ENCODE data around the gene YTHDF1. TPM values are rescaled to one million over a fixed set of nuclear protein-coding genes. Genes with fewer than 3 reads are reported as not detected.

The YTHDF1 gene
- total and polyA plus RNA-seq, 2 of the 4 experiments (the other 2 are of a cell fraction), result 10.9 to 22.6 TPM

DNA sequence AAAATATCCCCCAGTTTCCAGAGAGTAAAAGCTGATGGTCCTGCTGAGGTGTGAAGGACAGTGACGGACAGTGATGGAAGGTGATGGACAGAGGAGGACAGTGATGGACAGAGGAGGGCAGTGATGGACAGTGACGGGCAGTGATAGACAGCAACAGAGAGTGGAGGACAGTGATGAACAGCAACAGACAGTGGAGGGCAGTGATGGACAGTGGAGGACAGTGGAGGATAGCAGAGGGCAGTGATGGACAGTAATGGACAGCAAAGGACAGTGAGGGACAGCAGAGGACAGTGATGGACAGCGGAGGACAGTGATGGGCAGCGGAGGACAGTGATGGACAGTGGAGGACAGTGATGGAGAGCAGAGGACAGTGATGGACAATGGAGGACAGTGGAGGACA lies 41.0 kb upstream of the YTHDF1 start:
- Histone ChIP-seq H3K27ac (ENCODE audit: insufficient read depth, low read length) (no peak overlapping the region), H3K9ac (ENCODE audit: low read depth, low read length) (no peak overlapping the region), H3K18ac (ENCODE audit: low read depth, low read length) (no peak overlapping the region), H3K36me3 (ENCODE audit: control insufficient read depth, insufficient read depth, low read length) (no peaks in the 10 kb centered on the region), H2AK5ac (ENCODE audit: low read depth, low read length) (no peak overlapping the region), H4K91ac (ENCODE audit: insufficient read depth, low read depth, low read length) (no peak overlapping the region), H3K9me1 (ENCODE audit: insufficient read depth, low read length) (no peaks in the 10 kb centered on the region), H3K4me2 (ENCODE audit: low read depth, low read length) (no peak overlapping the region), H3K4ac (ENCODE audit: low read depth, low read length) (no peak overlapping the region), H2BK5ac (ENCODE audit: low read depth, low read length, poor library complexity, severe bottlenecking) (no peak overlapping the region), H3K4me3 (ENCODE audit: insufficient read depth, low read depth, low read length) (no peak overlapping the region), H2BK20ac (ENCODE audit: low read depth, low read length) (no peak overlapping the region), H2BK15ac (ENCODE audit: low read depth, low read length) (no peak overlapping the region), H3K79me1 (ENCODE audit: low read depth in 1 of 2, low read length in 2 of 2) (no peaks in the 10 kb centered on the region), H3K9me3 (ENCODE audit: control insufficient read depth, insufficient read depth, low read length) (peaks cover 2% of the 10 kb centered on the region; the same call in 1 of the 2 replicates), H3K56ac (ENCODE audit: extremely low read depth, insufficient read depth, low read length) (no peak overlapping the region), H3K14ac (replicated peaks; ENCODE audit: low read depth, low read length) (no peak overlapping the region), H2AK9ac (replicated peaks; ENCODE audit: low read depth, low read length, poor library complexity) (no peak overlapping the region), H4K8ac (ENCODE audit: low read depth in 2 of 2, low read length in 2 of 2) (no peak overlapping the region), H2AFZ (replicated peaks; ENCODE audit: low read length, poor library complexity) (no peak overlapping the region), H3K4me1 (ENCODE audit: control insufficient read depth, insufficient read depth, low read length) (no peaks in the 10 kb centered on the region; the same call in 1 of the 2 replicates), H3K27me3 (ENCODE audit: control insufficient read depth, insufficient read depth, low read length) (peaks cover 93% of the 10 kb centered on the region), H4K20me1 (ENCODE audit: insufficient read depth, low read length) (no peaks in the 10 kb centered on the region; the same call in 1 of the 2 replicates), H4K5ac (ENCODE audit: low read depth, low read length) (no peak overlapping the region), H2BK120ac (ENCODE audit: low read depth, low read length) (no peak overlapping the region), H3K23ac (ENCODE audit: low read depth, low read length) (no peak overlapping the region)
- 85% methylated on average over 4 of the region's 4 CpGs; no CpG with 5 or more reads in 1 of the 2 experiments for WGBS, 2 experiments (ENCODE audit: extremely low coverage in 2 of 2, insufficient read length in 1 of 2)
- CTCF ChIA-PET, result no interaction called here
- dilution Hi-C loops (cut with HindIII; ENCODE audit: low sequenced_read_pairs, unreplicated experiment) (no loop called here), in situ Hi-C loops (cut with MboI; ENCODE audit: low sequenced_read_pairs) (no loop called here), intact Hi-C loops (cut with micrococcal nuclease) (no loop called here)
- DNase-seq, result no peak
- no TSS peak for BruUV-seq (replicated peaks)
- TF ChIP-seq POLR2A (IDR thresholded peaks at IDR 0.05; ENCODE audit: low read depth, low read length), result no peak
- TF ChIP-seq MAFK (IDR thresholded peaks at IDR 0.05; ENCODE audit: low read depth, low read length), result no peak
- TF ChIP-seq MXI1 (IDR thresholded peaks at IDR 0.05; ENCODE audit: borderline replicate concordance, low read depth, low read length), result no peak
- no peak for TF ChIP-seq CHD1 (IDR thresholded peaks at IDR 0.05; ENCODE audit: low read depth, low read length)
- TF ChIP-seq SMC3 (IDR thresholded peaks at IDR 0.05; ENCODE audit: low read depth, low read length), result no peak
- no peak for TF ChIP-seq FOS (IDR thresholded peaks at IDR 0.05; ENCODE audit: low read depth, low read length)
- no peak for TF ChIP-seq RFX5 (IDR thresholded peaks at IDR 0.05; ENCODE audit: low read depth, low read length)
- TF ChIP-seq RCOR1 (IDR thresholded peaks at IDR 0.05; ENCODE audit: insufficient replicate concordance, low read length), result no peak
- TF ChIP-seq, protein P1, sequence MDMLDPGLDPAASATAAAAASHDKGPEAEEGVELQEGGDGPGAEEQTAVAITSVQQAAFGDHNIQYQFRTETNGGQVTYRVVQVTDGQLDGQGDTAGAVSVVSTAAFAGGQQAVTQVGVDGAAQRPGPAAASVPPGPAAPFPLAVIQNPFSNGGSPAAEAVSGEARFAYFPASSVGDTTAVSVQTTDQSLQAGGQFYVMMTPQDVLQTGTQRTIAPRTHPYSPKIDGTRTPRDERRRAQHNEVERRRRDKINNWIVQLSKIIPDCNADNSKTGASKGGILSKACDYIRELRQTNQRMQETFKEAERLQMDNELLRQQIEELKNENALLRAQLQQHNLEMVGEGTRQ (IDR thresholded peaks at IDR 0.05; ENCODE audit: low read depth, low read length), result no peak
- no peak for TF ChIP-seq ELK1 (IDR thresholded peaks at IDR 0.05; ENCODE audit: borderline replicate concordance, low read depth, low read length)
- no peak for ATAC-seq (ENCODE audit: low read depth)
- POLR2A ChIA-PET (ENCODE audit: unreplicated experiment), result no interaction called here
